Activated CD8-positive, alpha-beta T cell treated with anti-CD3 and anti-CD28 coated beads, Interleukin-2, amount 10 ng/mL, durations not matched to agents 7 days and 5 days (primary cell): ENCODE results near the gene BPGM. TPM values are rescaled to one million over a fixed set of nuclear protein-coding genes. Genes with fewer than 3 reads are reported as not detected.

Source experiments
- ATAC-seq: fragments of 150-1000 bp; cut with Tn5 transposase; one replicate; pipeline ENCODE4 v1.10.0; 2021; ENCODE audit warnings: moderate library complexity
- CTCF ChIA-PET: fragments of 350-600 bp; sonication (Branson Sonifier 250); formaldehyde crosslinking; loops from one replicate; lab custom pipeline; 2021; ENCODE audit warnings: antibody characterized with exemption; lab: Charles Lee
- POLR2A ChIA-PET: fragments of 350-600 bp; sonication (Branson Sonifier 250); formaldehyde crosslinking; loops from one replicate; lab custom pipeline; 2021; ENCODE audit warnings: antibody characterized with exemption; lab: Charles Lee
- DNase-seq: peaks from one replicate; pipeline ENCODE4 v3.0.0-alpha.2; 2020
- H3K27ac Mint-ChIP-seq: one replicate; pipeline ENCODE4 v1.8.0; 2021; ENCODE audit warnings: mild to moderate bottlenecking, mixed read lengths
- H3K27me3 Mint-ChIP-seq: one replicate; pipeline ENCODE4 v1.8.0; 2021; ENCODE audit warnings: low read depth, mixed read lengths
- H3K36me3 Mint-ChIP-seq: one replicate; pipeline ENCODE4 v1.8.0; 2021; ENCODE audit warnings: low read depth, mixed read lengths
- H3K4me1 Mint-ChIP-seq: one replicate; pipeline ENCODE4 v1.8.0; 2021; ENCODE audit warnings: low read depth, mixed read lengths
- H3K4me3 Mint-ChIP-seq: one replicate; pipeline ENCODE4 v1.8.0; 2021; ENCODE audit warnings: mild to moderate bottlenecking, mixed read lengths
- H3K9me3 Mint-ChIP-seq: one replicate; pipeline ENCODE4 v1.8.0; 2022; ENCODE audit warnings: mixed read lengths; ENCODE audit not compliant: insufficient read depth
- total RNA-seq, 2 experiments: library from RNA; stranded (reverse); gene quantifications; one replicate each; pipeline ENCODE4 v1.2.3, GENCODE V29; 2021

The BPGM gene
- total RNA-seq, 2 experiments from 2014 or later, result 11.9 to 12.2 TPM

- POLR2A ChIA-PET, result no interaction called here
- ATAC-seq, result no peak
- Mint-ChIP-seq H3K36me3 (no peaks in the 10 kb centered on the region), H3K27me3 (no peaks in the 10 kb centered on the region), H3K4me3 (no peak overlapping the region), H3K9me3 (no peaks in the 10 kb centered on the region), H3K4me1 (peaks cover 16% of the 10 kb centered on the region), H3K27ac (no peak overlapping the region)
- CTCF ChIA-PET, result no interaction called here
- no peak for DNase-seq
These were observed 62.5 kb downstream of the BPGM start for GRCh38 chr7:134709197-134709596.

GRCh38 chr7:134710511-134710853 is 63.8 kb downstream of the BPGM start:
- POLR2A ChIA-PET, result interaction anchor here (1.0 kb wide), 1 partner anchor 275 kb away, joined by 4 read pairs; the partner anchor contains the start of gene AGBL3
- H3K4me3 Mint-ChIP-seq, result peak overlapping the region; percentile 22
- DNase-seq, result no peak
- H3K4me1 Mint-ChIP-seq, result peaks cover 16% of the 10 kb centered on the region
- peak overlapping the region; percentile 90 for H3K27ac Mint-ChIP-seq
- H3K9me3 Mint-ChIP-seq, result no peaks in the 10 kb centered on the region
- no peak for ATAC-seq
- H3K27me3 Mint-ChIP-seq, result no peaks in the 10 kb centered on the region
- CTCF ChIA-PET, result interaction anchor here (1.0 to 1.9 kb wide), 6 partner anchors 10 to 276 kb away, joined by 3 to 10 read pairs (median 4); partner anchors contain the start of gene AGBL3
- no peaks in the 10 kb centered on the region for H3K36me3 Mint-ChIP-seq

GRCh38 chr7:134710854-134711624 is 64.4 kb downstream of the BPGM start:
- H3K27me3 Mint-ChIP-seq, result no peaks in the 10 kb centered on the region
- no peaks in the 10 kb centered on the region for H3K9me3 Mint-ChIP-seq
- peak; percentile 83 for ATAC-seq
- H3K27ac Mint-ChIP-seq, result peak overlapping the region; percentile 90
- H3K36me3 Mint-ChIP-seq, result no peaks in the 10 kb centered on the region
- ChIA-PET CTCF (interaction anchor here (0.5 to 1.9 kb wide), 7 partner anchors 11 to 1708 kb away, joined by 3 to 10 read pairs (median 4); partner anchors contain the start of gene AGBL3), POLR2A (interaction anchor here (1.0 kb wide), 1 partner anchor 275 kb away, joined by 4 read pairs; the partner anchor contains the start of gene AGBL3)
- peak; percentile 66 for DNase-seq
- peak overlapping the region; percentile 22 for H3K4me3 Mint-ChIP-seq
- H3K4me1 Mint-ChIP-seq, result peaks cover 16% of the 10 kb centered on the region

DNA sequence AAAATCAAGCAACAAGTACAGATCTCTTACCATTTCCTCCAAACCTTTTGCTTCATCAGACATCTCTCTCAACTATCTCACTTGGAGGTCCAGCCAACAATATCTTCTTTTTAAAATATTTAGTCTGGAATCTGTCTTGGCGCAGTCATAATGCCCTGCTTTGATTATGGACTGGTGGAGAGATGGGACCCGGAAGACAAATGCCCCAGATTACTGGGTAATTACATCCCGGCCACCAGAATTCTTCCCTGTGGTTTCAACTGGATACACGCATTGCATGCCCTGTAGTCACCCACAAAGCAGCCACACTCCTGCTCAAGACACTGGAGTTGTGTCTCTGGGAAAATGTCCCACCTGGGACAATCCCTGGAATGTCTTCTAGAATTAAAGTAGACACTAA is 65.5 kb downstream of the BPGM start:
- peaks cover 16% of the 10 kb centered on the region for H3K4me1 Mint-ChIP-seq
- DNase-seq, result no peak
- POLR2A ChIA-PET, result no interaction called here
- H3K4me3 Mint-ChIP-seq, result no peak overlapping the region
- CTCF ChIA-PET, result interaction anchor here (1.8 kb wide), 1 partner anchor 274 kb away, joined by 4 read pairs; the partner anchor contains the start of gene AGBL3
- no peak for ATAC-seq
- no peaks in the 10 kb centered on the region for H3K27me3 Mint-ChIP-seq
- no peaks in the 10 kb centered on the region for H3K36me3 Mint-ChIP-seq
- no peak overlapping the region for H3K27ac Mint-ChIP-seq
- H3K9me3 Mint-ChIP-seq, result no peaks in the 10 kb centered on the region

DNA sequence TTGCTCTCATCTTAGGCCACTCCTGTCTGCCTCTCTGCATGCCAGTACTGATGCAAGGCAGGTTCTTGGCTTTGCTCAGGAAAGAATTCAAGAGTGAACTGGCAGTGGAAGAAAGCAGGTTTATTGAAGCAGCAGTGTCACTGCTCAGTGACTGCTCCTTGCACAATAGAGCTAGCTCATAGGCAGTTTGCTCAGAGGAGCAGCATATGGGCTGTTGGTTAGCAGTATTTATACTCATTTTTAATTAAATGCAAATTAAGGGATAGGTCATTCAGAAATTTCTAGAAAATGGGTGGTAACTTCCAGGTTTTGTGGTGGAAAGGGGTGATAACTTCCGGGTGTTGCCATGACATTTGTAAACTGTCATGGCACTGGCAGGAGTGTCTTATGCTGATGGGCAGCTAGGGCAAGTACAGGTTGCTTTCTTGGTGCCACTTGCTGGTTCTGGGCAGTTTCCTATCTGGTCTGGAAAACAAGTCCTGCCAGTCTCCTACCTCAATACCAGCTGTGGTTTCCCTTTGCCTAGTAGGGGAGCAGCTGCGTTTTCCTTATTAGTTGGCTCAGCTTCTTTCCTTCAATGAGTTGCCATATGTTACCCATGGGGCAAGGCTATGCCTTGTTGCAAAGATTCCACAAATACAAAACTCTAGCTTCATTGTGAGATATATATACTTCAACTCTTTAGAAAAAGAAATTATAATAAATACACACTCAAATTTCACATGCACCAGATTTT is 68.0 kb downstream of the BPGM start:
- ChIA-PET CTCF (no interaction called here), POLR2A (no interaction called here)
- Mint-ChIP-seq H3K36me3 (no peaks in the 10 kb centered on the region), H3K9me3 (no peaks in the 10 kb centered on the region), H3K27ac (no peak overlapping the region), H3K4me3 (no peak overlapping the region), H3K27me3 (no peaks in the 10 kb centered on the region), H3K4me1 (peaks cover 16% of the 10 kb centered on the region)
- no peak for DNase-seq
- no peak for ATAC-seq

DNA sequence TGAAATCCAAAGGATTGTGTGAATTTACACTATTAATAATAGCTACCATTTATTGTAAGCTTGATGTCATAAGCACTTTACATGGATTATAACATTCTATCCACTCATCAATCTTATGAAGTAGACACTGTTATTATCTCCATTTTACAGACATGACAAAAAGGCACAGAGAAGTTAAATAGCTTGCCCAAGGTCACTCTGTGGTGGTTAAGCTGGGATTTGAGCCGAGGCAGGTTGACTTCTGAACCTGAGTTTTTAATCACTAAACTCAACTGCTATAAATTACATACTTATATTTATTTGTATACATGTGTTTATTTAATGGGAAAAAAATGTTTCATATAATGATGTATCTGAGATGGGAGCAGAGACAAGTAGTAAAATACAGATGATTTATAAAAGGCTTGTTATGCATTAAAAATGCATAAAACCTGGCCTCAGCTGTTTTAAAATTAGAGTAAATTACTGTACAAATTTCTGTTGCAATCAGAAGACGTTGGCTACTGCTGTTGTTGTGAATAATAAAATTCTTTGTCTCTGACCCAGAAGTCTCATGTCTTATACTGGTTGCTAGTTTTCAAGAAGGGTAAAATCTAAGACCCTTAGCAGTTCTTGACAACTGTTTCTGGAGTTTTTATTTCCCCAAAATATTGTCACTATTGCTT is 71.7 kb downstream of the BPGM start:
- DNase-seq (no peak), ATAC-seq (no peak)
- Mint-ChIP-seq H3K9me3 (no peaks in the 10 kb centered on the region), H3K27me3 (no peaks in the 10 kb centered on the region), H3K27ac (no peak overlapping the region), H3K36me3 (no peaks in the 10 kb centered on the region), H3K4me3 (no peak overlapping the region), H3K4me1 (no peaks in the 10 kb centered on the region)
- ChIA-PET POLR2A (no interaction called here), CTCF (interaction anchor here (1.3 kb wide), 1 partner anchor 28 kb away, joined by 3 read pairs; no protein-coding TSS in a partner anchor)

DNA sequence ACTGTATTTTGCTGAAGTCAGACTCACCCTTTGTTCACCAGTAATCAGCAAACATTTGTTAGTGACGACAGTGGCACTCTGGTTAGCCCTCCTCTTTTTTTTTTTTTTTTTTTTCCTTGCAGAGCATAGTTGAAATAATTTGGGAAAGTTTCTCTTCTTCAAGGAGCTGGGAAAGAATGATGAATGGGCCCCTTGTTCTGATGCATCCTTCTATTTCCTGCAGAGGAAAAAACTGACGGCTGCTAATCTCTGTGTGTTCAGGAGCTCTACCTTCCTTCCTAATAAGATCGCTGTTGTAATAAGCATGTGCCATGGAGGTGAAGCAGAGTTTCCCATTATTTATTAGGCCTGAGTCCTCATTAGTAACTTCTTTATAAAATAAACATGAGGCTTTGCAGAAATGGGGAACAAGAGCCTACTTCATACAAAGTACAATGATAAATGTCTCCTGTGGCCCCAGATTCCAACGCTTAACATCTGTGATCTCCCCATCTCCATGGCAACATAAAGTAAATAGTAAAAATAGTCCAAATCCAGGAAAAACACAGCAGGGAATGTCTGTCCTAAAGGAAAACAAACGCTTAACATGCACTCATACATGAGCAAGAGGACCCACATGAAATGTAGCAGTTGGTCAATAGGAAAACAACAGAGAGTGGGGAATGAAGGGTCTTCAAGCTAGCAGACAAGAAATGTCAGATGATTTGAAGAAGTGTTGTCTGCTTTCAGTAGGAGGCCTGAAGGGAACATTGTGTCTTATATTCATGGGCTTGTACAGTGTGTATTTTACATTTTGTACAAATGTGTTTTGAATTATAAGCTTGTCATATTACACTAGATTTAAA is 73.7 kb downstream of the BPGM start:
- POLR2A ChIA-PET, result no interaction called here
- no peak for ATAC-seq
- no peaks in the 10 kb centered on the region for H3K27me3 Mint-ChIP-seq
- no peaks in the 10 kb centered on the region for H3K36me3 Mint-ChIP-seq
- no peak overlapping the region for H3K4me3 Mint-ChIP-seq
- H3K27ac Mint-ChIP-seq, result no peak overlapping the region
- no peak for DNase-seq
- no peaks in the 10 kb centered on the region for H3K4me1 Mint-ChIP-seq
- CTCF ChIA-PET, result no interaction called here
- H3K9me3 Mint-ChIP-seq, result no peaks in the 10 kb centered on the region

GRCh38 chr7:134721171-134721570 is 74.5 kb downstream of the BPGM start:
- ATAC-seq (no peak), DNase-seq (no peak)
- no peaks in the 10 kb centered on the region for H3K27me3 Mint-ChIP-seq
- no peaks in the 10 kb centered on the region for H3K9me3 Mint-ChIP-seq
- POLR2A ChIA-PET, result interaction anchor here (1.1 kb wide), 1 partner anchor 75 kb away, joined by 3 read pairs; no protein-coding TSS in a partner anchor
- H3K4me1 Mint-ChIP-seq, result no peaks in the 10 kb centered on the region
- H3K36me3 Mint-ChIP-seq, result no peaks in the 10 kb centered on the region
- CTCF ChIA-PET, result no interaction called here
- no peak overlapping the region for H3K27ac Mint-ChIP-seq
- no peak overlapping the region for H3K4me3 Mint-ChIP-seq

GRCh38 chr7:134722786-134723322 is 76.2 kb downstream of the BPGM start:
- ChIA-PET POLR2A (no interaction called here), CTCF (no interaction called here)
- DNase-seq (no peak), ATAC-seq (no peak)
- no peak overlapping the region for H3K4me3 Mint-ChIP-seq
- H3K36me3 Mint-ChIP-seq, result no peaks in the 10 kb centered on the region
- H3K9me3 Mint-ChIP-seq, result no peaks in the 10 kb centered on the region
- no peak overlapping the region for H3K27ac Mint-ChIP-seq
- H3K4me1 Mint-ChIP-seq, result no peaks in the 10 kb centered on the region
- no peaks in the 10 kb centered on the region for H3K27me3 Mint-ChIP-seq

DNA sequence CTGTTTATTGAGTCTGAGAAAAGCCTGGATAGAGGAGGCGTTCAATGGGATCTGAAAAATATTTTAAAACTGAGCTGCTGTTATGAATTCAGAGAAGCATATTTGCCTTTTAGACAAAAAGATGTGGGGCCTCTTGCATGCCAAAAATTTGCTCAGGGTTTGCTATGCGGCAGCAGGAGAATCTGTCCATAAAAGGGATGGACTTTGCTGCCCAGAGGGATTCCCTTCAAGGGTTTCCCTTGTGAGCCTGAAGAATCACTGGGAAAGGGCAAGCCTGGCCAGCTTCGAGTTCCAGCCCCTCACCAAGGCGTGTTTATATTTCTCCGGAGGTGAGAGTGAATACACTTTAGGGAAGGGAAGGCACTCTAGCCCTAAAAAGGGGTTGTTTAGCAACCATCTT is 77.2 kb downstream of the BPGM start:
- no peak for DNase-seq
- ChIA-PET POLR2A (interaction anchor here (0.7 kb wide), 1 partner anchor 1195 kb away, joined by 3 read pairs; no protein-coding TSS in a partner anchor), CTCF (interaction anchor here (1.1 to 3.3 kb wide), 10 partner anchors 13 to 445 kb away, joined by 3 to 13 read pairs (median 4); no protein-coding TSS in a partner anchor)
- no peaks in the 10 kb centered on the region for H3K9me3 Mint-ChIP-seq
- H3K4me3 Mint-ChIP-seq, result no peak overlapping the region
- no peaks in the 10 kb centered on the region for H3K27me3 Mint-ChIP-seq
- no peaks in the 10 kb centered on the region for H3K36me3 Mint-ChIP-seq
- ATAC-seq, result no peak
- no peaks in the 10 kb centered on the region for H3K4me1 Mint-ChIP-seq
- no peak overlapping the region for H3K27ac Mint-ChIP-seq
